WI38 (cell line): ENCODE measurements around the gene ILF2.
A peak's percentile ranks its signal among the peaks of the same experiment; 100 is the strongest.
"Not testable (repeated sequence)": the region's sequence is repeated elsewhere in the genome, so short reads cannot be mapped to it uniquely, and the experiment has no call there.

Source experiments
- H3K4me3 ChIP-seq: 2 replicates; pipeline ENCODE4 v1.5.1; 2011; ENCODE audit warnings: low read depth, mild to moderate bottlenecking, control low read depth, low read length
- CTCF ChIP-seq: IDR thresholded peaks from 2 replicates; pipeline ENCODE4 v1.5.1; 2012; ENCODE audit warnings: low read depth, mild to moderate bottlenecking, control low read depth, low read length

The ILF2 gene

GRCh38 chr1:153670859-153671627 lies at the start of gene ILF2:
TSS of gene ILF2 (minus strand) at chr1:153670993. CDS start at chr1:153670922, 71 bp downstream.
- no peak for TF ChIP-seq CTCF
- H3K4me3 ChIP-seq: peak within 1 kb of the TSS; percentile 80

GRCh38 chr1:153717330-153717729 lies 46.5 kb upstream of the ILF2 start:
- TF ChIP-seq CTCF: no peak
- H3K4me3 ChIP-seq: no peak overlapping the region

- not testable (repeated sequence) for H3K4me3 ChIP-seq
These were observed 45.4 kb upstream of the ILF2 start for GRCh38 chr1:153716211-153716610.

DNA sequence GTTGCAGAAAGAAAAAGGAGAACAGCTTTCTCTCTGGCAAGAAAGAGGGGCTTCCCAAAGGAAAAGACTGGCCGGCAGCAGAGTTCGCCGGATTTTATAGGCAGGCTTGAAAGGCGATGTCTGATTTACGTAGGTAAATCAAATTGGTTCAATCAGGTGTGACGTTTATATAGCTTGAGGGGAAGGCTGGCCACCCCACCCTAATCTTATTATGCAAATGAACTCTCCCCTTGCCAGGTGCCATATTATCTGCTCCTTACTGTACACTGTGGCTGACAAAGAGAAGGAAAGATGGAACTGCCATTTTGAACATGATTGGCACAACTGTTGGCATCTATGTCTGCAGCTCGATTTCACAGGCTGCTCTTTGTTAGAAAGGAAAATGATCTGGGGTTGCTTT lies 40.2 kb upstream of the ILF2 start:
- H3K4me3 ChIP-seq: no peak overlapping the region
- no peak for TF ChIP-seq CTCF

DNA sequence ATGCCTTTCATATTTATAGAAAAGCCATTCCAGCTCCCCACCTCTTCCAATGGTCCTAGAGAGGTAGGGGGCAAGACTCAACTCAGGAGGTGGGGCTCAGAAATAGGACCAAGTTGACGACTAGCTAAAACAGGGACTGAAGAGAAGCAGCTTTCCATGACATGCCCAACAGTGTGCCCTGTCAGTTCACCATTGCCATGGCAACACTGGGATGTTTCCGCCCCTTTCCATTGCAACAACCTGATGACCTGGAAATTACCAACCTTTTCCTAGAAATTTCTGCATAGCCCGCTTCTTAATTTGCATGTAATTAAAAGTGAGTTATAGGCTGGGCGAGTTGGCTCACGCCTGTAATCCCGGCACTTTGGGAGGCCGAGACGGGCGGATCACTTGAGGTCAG lies 34.7 kb upstream of the ILF2 start:
- no peak for TF ChIP-seq CTCF
- no peak overlapping the region for H3K4me3 ChIP-seq

- TF ChIP-seq CTCF: no peak
- no peak overlapping the region for H3K4me3 ChIP-seq
These were observed 29.0 kb upstream of the ILF2 start for GRCh38 chr1:153699768-153700167.

DNA sequence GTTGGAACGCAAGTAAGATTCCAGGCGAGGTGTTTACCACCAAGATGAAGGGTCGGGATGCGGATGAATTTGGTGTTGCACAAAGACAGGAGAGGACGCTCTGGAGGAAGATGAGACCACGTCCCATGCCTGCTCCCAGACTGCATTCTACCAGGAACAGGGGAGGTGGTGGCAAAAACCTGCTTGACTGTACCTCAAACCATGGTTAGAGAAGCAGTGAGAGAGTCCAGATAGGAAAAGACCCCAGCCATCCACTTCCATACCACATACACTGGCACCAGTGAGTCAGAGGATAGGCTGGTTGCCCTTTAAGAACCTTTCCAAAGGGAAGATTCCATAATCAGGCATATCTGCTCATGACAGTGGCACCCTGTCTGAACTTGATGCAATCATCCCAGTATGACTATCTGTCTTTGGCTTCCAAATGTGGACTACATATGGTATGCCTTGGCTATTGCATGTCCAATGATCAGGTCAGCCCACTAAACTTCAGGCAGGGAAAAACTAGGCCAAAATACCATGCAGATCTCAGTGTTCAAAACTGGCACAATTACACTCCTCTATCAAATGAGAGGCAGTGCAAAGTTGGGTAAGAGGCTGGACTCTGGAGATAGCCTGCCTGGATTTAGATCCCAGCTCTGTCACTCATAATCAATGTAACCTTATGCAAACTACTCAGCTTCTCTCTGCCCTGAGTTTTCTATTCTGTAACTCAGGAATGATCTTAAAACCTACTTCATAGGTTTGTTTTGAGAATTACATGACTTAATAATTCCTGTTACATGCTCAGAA lies 28.3 kb upstream of the ILF2 start:
- no peak overlapping the region for H3K4me3 ChIP-seq
- TF ChIP-seq CTCF: no peak
